GM12865 (cell line): ENCODE results near the gene MYO6.

Experiments used
- DNase-seq: peaks from one replicate; pipeline ENCODE4 v3.0.0; 2010; ENCODE audit warnings: low read depth
- H3K4me3 ChIP-seq: 2 replicates; pipeline ENCODE4 v1.5.1; 2011; ENCODE audit warnings: mild to moderate bottlenecking, low read depth, low read length, control low read depth
- TF ChIP-seq, protein P1 (sequence below): IDR thresholded peaks from 2 replicates; pipeline ENCODE4 v1.5.1; 2011; ENCODE audit warnings: low read length, control low read depth, low read depth, inconsistent platforms; ENCODE audit not compliant: insufficient read depth; ENCODE audit errors: missing control alignments

Gene MYO6

DNA sequence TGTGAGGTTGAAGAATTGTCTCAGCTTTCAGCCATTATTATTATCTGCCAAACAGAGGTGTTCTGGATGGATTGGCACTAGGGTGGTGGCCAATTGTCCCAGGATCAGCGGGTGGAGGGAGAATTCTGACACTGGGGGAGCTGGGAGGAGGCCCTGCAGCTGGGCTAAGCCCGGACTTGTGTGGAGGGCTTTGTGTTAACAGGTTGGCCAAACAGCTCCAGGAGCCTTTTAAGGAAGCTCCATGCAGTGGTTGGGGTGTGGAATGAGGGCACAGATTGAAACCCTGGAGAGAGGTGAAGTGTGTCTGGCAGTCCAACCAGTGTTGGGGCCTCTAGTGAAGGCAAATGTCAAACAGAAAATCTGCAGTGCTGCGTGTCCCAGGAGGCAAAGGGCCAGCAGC lies 187.6 kb downstream of the MYO6 start:
- no peak for DNase-seq
- no peak overlapping the region for H3K4me3 ChIP-seq
- TF ChIP-seq, protein P1, sequence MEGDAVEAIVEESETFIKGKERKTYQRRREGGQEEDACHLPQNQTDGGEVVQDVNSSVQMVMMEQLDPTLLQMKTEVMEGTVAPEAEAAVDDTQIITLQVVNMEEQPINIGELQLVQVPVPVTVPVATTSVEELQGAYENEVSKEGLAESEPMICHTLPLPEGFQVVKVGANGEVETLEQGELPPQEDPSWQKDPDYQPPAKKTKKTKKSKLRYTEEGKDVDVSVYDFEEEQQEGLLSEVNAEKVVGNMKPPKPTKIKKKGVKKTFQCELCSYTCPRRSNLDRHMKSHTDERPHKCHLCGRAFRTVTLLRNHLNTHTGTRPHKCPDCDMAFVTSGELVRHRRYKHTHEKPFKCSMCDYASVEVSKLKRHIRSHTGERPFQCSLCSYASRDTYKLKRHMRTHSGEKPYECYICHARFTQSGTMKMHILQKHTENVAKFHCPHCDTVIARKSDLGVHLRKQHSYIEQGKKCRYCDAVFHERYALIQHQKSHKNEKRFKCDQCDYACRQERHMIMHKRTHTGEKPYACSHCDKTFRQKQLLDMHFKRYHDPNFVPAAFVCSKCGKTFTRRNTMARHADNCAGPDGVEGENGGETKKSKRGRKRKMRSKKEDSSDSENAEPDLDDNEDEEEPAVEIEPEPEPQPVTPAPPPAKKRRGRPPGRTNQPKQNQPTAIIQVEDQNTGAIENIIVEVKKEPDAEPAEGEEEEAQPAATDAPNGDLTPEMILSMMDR, result no peak

DNA sequence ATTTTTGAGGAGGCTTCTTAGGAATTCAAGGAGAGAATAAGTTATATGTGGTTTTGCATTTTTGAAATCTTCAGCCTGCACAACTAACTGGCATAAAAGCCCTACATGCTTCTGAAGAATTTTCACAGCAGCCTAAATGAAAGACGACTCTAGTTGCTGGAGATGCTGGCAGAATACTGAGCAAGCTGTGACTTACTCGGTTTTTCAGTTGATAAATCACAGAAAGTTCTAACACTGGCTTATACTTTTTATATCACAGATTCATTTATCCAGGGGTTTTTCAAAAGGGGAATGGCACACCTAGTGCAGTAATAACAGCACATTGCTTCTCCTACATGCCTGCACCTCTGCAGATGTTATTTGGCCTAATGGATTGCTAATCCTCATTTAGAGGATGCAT lies 188.8 kb downstream of the MYO6 start:
- DNase-seq, result no peak
- H3K4me3 ChIP-seq, result no peak overlapping the region
- TF ChIP-seq, protein P1, result no peak

DNA sequence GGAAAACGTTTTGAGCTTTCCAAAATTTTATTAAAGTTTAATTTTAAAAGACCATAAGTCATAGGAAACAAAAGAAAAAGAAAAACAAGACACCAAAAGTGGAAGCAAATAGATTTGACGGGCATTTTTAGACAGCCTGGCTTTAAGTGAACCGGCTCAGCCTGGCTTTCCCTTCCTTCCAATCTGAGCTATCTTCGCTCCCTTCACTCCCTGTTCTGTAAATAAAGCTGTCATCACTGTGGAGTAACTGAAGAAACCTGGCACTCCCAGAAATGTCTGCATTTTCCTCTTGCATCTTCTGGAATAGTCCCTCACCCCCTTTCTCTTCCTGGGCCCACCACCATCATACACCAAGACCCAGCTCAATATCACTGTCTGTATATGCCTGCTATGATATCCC lies 191.5 kb downstream of the MYO6 start:
- H3K4me3 ChIP-seq, result no peak overlapping the region
- no peak for DNase-seq
- TF ChIP-seq, protein P1, result no peak

DNA sequence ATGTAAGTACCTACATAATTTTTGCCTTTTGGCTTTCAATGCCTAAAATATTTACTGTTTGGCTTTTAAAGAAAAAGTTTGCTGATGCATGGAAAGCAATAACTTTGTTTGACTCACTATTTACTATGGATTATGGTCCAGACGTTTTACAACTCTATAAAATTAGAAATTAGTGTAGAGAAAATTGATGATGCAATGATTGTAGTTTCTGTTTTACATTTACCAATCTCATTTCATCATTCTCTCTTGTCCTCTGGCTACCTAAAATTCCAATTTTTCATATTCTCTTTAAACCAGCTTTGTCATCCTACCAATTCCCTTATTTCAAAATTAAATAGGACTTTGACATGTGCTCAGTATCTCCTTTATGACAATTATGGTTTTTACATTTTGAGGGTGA lies 192.5 kb downstream of the MYO6 start:
- no peak overlapping the region for H3K4me3 ChIP-seq

DNA sequence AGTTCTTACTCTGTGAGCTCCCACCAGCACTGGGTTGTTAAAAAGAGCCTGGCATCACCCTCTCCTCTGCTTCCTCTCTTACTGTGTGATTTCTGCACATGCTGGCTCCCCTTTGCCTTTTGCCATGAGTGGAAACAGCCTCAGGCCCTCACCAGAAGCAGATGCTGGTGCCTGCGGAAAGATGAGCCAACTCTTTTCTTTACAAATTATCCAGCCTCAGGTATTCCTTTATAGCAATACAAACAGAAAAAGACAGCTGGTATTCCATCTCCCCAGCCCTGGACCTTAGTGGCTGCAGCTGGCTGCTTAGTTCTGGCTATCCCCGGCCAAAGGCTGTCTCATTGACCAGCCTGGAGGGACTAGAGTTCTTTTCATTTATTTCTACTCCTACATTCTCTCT lies 194.3 kb downstream of the MYO6 start:
- H3K4me3 ChIP-seq, result no peak overlapping the region
- TF ChIP-seq, protein P1, result no peak
- DNase-seq, result no peak

More for the DNA sequence above, 192.5 kb downstream of the MYO6 start:
- TF ChIP-seq, protein P1, result no peak
- DNase-seq, result no peak

DNA sequence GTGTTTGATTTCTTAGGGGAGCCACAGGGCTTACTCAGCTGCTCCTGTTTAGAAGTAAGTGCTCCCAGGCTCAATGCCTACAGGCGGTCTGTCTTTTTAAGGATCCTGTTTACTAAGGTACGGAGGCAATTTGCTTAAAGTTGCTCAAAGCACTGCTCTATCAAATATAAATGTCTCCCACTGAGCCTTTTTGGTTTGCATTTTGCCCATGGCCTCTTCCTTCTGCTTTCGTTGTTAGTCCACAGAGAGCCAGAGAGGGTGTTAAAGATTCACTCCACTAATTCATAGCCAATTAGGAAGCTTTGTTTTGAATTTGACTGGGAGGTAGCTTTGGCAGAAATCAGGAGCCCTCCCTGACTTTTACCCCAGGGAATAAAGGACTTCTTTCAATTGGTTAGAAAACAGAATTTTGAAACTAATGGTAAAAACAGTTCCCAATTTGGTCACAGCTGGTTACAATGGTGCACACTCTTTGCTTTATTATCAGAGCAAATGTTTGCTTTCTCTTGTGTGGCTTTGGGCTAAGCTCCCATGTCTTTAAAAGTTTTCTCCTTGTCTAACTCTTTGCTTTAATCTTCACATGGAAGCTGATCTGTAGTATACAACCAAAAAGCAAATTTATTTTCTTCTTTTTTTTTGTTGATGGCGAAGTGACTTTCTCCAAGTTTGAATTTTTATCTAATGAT lies 197.2 kb downstream of the MYO6 start:
- TF ChIP-seq, protein P1, result no peak
- DNase-seq, result no peak
- H3K4me3 ChIP-seq, result no peak overlapping the region

DNA sequence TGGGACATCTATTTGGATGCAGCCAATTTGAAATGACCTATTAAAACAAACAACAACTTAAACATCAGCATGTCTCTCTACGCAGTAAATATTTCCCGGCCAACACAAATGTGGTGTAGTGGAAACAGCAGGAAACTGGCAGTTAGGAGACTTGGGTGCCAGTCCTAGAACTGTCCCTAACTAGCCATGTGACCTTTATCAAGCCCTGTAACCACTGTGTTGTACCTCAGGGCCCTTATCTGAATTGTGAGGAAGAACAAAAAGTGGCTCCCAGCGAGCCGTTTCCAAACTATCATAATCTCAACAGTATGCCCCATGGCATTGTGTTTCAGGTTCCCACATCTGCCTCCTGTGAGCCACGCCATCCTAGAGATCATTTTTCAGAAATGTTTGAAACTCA lies 198.9 kb downstream of the MYO6 start:
- no peak overlapping the region for H3K4me3 ChIP-seq
- TF ChIP-seq, protein P1, result no peak
- no peak for DNase-seq
